Embryonic facial prominence (tissue), 1 donor: ENCODE data around the gene RSPH9.
"Not testable (repeated sequence)": the region's sequence is repeated elsewhere in the genome, so short reads cannot be mapped to it uniquely, and the experiment has no call there.

Experiments
- DNase-seq: peaks from one replicate; pipeline ENCODE4 v3.0.0-alpha.2; 2016; ENCODE audit errors: extremely low spot score

Gene RSPH9

GRCh38 chr6:43629104-43629504, 15.7 kb upstream of the RSPH9 start, which contains the start of gene GTPBP2:
Gene GTPBP2, minus strand, starts transcription at chr6:43629264. Its CDS starts 102 bp downstream, at chr6:43629162.
- peak; percentile 95 for DNase-seq

- DNase-seq = peak; percentile 95
Measured at GRCh38 chr6:43629505-43630300, 15.1 kb upstream of the RSPH9 start.

- no peak for DNase-seq
Measured at GRCh38 chr6:43630980-43631619, 13.7 kb upstream of the RSPH9 start.

- DNase-seq = not testable (repeated sequence)
Measured at GRCh38 chr6:43633002-43633401, 11.8 kb upstream of the RSPH9 start.

GRCh38 chr6:43634702-43635303, 10.0 kb upstream of the RSPH9 start:
- no peak for DNase-seq

GRCh38 chr6:43635387-43636307, 9.2 kb upstream of the RSPH9 start, which contains the start of gene MAD2L1BP:
Gene MAD2L1BP, plus strand, starts transcription at chr6:43635840. Its CDS starts 36 bp downstream, at chr6:43635876.
- DNase-seq = peak; percentile 70

GRCh38 chr6:43636308-43636659, 8.6 kb upstream of the RSPH9 start:
- no peak for DNase-seq

GRCh38 chr6:43639984-43640800, 4.6 kb upstream of the RSPH9 start:
- no peak for DNase-seq

- no peak for DNase-seq
Measured at GRCh38 chr6:43645613-43645964, 753 bp downstream of the RSPH9 start.

- DNase-seq = no peak
Measured at GRCh38 chr6:43647613-43648012, 2.8 kb downstream of the RSPH9 start.

GRCh38 chr6:43648248-43648647, 3.4 kb downstream of the RSPH9 start:
- DNase-seq = no peak

- not testable (repeated sequence) for DNase-seq
Measured at GRCh38 chr6:43652822-43653221, 8.0 kb downstream of the RSPH9 start.

GRCh38 chr6:43657221-43657802, 12.5 kb downstream of the RSPH9 start:
- no peak for DNase-seq

GRCh38 chr6:43658161-43658560, 13.3 kb downstream of the RSPH9 start:
- DNase-seq = no peak

- DNase-seq = not testable (repeated sequence)
Measured at GRCh38 chr6:43662948-43663347, 18.1 kb downstream of the RSPH9 start.

GRCh38 chr6:43665376-43665775, 20.5 kb downstream of the RSPH9 start:
- no peak for DNase-seq

- no peak for DNase-seq
Measured at GRCh38 chr6:43666196-43666920, 21.5 kb downstream of the RSPH9 start.

- peak; percentile 31 for DNase-seq
Measured at GRCh38 chr6:43667245-43668150, 22.7 kb downstream of the RSPH9 start.
